Cerebellar nuclear complex (tissue), 1 donor: ENCODE data around the gene MBD3.
A peak's percentile ranks its signal among the peaks of the same experiment; 100 is the strongest.

ENCODE experiments used
- DNase-seq, 2 experiments: peaks; one replicate each; lab custom pipeline; 2025; lab: John Stamatoyannopoulos, UW

MBD3 gene

GRCh38 chr19:1571358-1571757 is 21.3 kb downstream of the MBD3 start:
- DNase-seq, result no peak

- no peak for DNase-seq
These were observed 21.8 kb downstream of the MBD3 start for GRCh38 chr19:1570836-1571235.

GRCh38 chr19:1569997-1570396 is 22.7 kb downstream of the MBD3 start:
- DNase-seq, result no peak

GRCh38 chr19:1568320-1569019 is 24.2 kb downstream of the MBD3 start, which contains the start of gene MEX3D:
Gene MEX3D (minus strand): TSS chr19:1568325. CDS start chr19:1568058, 267 bp downstream.
- no peak for DNase-seq

GRCh38 chr19:1567848-1568227 is 24.8 kb downstream of the MBD3 start:
- no peak for DNase-seq

GRCh38 chr19:1567116-1567847 is 25.4 kb downstream of the MBD3 start:
- no peak for DNase-seq

- DNase-seq, result no peak
These were observed 26.1 kb downstream of the MBD3 start for GRCh38 chr19:1566392-1567115.

- no peak for DNase-seq
These were observed 29.4 kb downstream of the MBD3 start for GRCh38 chr19:1563251-1563650.

- no peak for DNase-seq
These were observed 31.3 kb downstream of the MBD3 start for GRCh38 chr19:1561236-1561842.

- DNase-seq, result no peak
These were observed 32.3 kb downstream of the MBD3 start for GRCh38 chr19:1560286-1560882.

- DNase-seq, result no peak
These were observed 34.1 kb downstream of the MBD3 start for GRCh38 chr19:1558552-1558951.

GRCh38 chr19:1556390-1557070 is 36.1 kb downstream of the MBD3 start:
- DNase-seq, result no peak

GRCh38 chr19:1555487-1556389 is 36.9 kb downstream of the MBD3 start:
- no peak for DNase-seq

- no peak for DNase-seq
These were observed 37.7 kb downstream of the MBD3 start for GRCh38 chr19:1554968-1555367.

- no peak for DNase-seq
These were observed 39.2 kb downstream of the MBD3 start for GRCh38 chr19:1553415-1553814.

- no peak for DNase-seq
These were observed 41.3 kb downstream of the MBD3 start for GRCh38 chr19:1551068-1552040.

- no peak for DNase-seq
These were observed 43.2 kb downstream of the MBD3 start for GRCh38 chr19:1549332-1549945.

- peak in 1 of 2 experiments; percentile 9 for DNase-seq
These were observed 52.2 kb downstream of the MBD3 start for GRCh38 chr19:1540365-1540925.
